OCI-LY7 (cell line): ENCODE measurements around the gene TMEM151A. TPM values are rescaled to one million over a fixed set of nuclear protein-coding genes. Genes with fewer than 3 reads are reported as not detected.

Experiments
- BruUV-seq: library from RNA; stranded (reverse); fragments of 400-500 nt; replicated peaks from 2 replicates; lab custom pipeline; 2021; lab: Mats Ljungman, UMichigan
- CTCF ChIA-PET: fragments of 300-600 bp; sonication (Branson Sonifier 250); formaldehyde crosslinking; loops from one replicate; lab custom pipeline; 2022; ENCODE audit warnings: antibody characterized with exemption; ENCODE audit not compliant: unreplicated experiment; lab: Charles Lee
- POLR2A ChIA-PET: fragments of 300-600 bp; sonication (Branson Sonifier 250); formaldehyde crosslinking; loops from one replicate; lab custom pipeline; 2022; ENCODE audit warnings: antibody characterized with exemption; lab: Charles Lee
- DNase-seq: peaks from one replicate; pipeline ENCODE4 v3.0.0-alpha.2; 2015; ENCODE audit warnings: low spot score
- H2AFZ ChIP-seq: fragments of 200-600 bp; sonication (generic), shearing (Covaris generic); 2 replicates; pipeline ENCODE4 v1.6.1; 2014; ENCODE audit warnings: mild to moderate bottlenecking, antibody characterized with exemption, low read length, moderate library complexity
- H3K27ac ChIP-seq: fragments of 200-600 bp; sonication (generic); 2 replicates; pipeline ENCODE4 v1.5.1; 2014; ENCODE audit warnings: mixed run types, low read depth, mild to moderate bottlenecking, moderate library complexity, low read length, inconsistent platforms; ENCODE audit not compliant: poor library complexity, severe bottlenecking
- H3K36me3 ChIP-seq: fragments of 200-600 bp; sonication (generic); 2 replicates; pipeline ENCODE4 v1.6.1; 2014; ENCODE audit warnings: mild to moderate bottlenecking, antibody characterized with exemption, low read length, moderate library complexity, mixed read lengths; ENCODE audit not compliant: insufficient read depth
- H3K4me1 ChIP-seq: fragments of 200-600 bp; sonication (generic); 2 replicates; pipeline ENCODE4 v1.5.1; 2014; ENCODE audit warnings: mild to moderate bottlenecking, low read length; ENCODE audit not compliant: insufficient read depth, poor library complexity, severe bottlenecking
- H3K4me2 ChIP-seq: fragments of 200-600 bp; sonication (generic); 2 replicates; pipeline ENCODE4 v1.6.1; 2014; ENCODE audit warnings: mild to moderate bottlenecking, low read length
- H3K4me3 ChIP-seq: fragments of 200-600 bp; sonication (generic); 2 replicates; pipeline ENCODE4 v1.5.1; 2014; ENCODE audit warnings: mild to moderate bottlenecking, low read depth, low read length; ENCODE audit not compliant: poor library complexity, severe bottlenecking
- H3K79me2 ChIP-seq: fragments of 200-600 bp; sonication (generic); 2 replicates; pipeline ENCODE4 v1.6.1; 2016; ENCODE audit warnings: low read depth, mild to moderate bottlenecking, low read length, moderate library complexity, mixed read lengths; ENCODE audit not compliant: insufficient read depth
- H3K9me2 ChIP-seq: fragments of 200-600 bp; sonication (generic); 2 replicates; pipeline ENCODE4 v1.6.1; 2016; ENCODE audit warnings: mild to moderate bottlenecking, low read length, mixed read lengths; ENCODE audit not compliant: insufficient read depth
- H3K9me3 ChIP-seq: fragments of 200-600 bp; sonication (generic); 2 replicates; pipeline ENCODE4 v1.6.1; 2014; ENCODE audit warnings: mild to moderate bottlenecking, mixed run types, low read length, mixed read lengths
- H4K20me1 ChIP-seq: fragments of 200-600 bp; sonication (generic); 2 replicates; pipeline ENCODE4 v1.6.1; 2014; ENCODE audit warnings: mild to moderate bottlenecking, antibody characterized with exemption, low read length, moderate library complexity, mixed read lengths; ENCODE audit not compliant: insufficient read depth
- EZH2phosphoT487 ChIP-seq: fragments of 200-600 bp; sonication (generic); IDR thresholded peaks from 2 replicates; pipeline ENCODE4 v1.6.1; 2018; ENCODE audit warnings: low read depth, borderline replicate concordance, mild to moderate bottlenecking, mixed run types, antibody characterized with exemption, low read length, moderate library complexity, mixed read lengths
- intact Hi-C: fragments of 100-400 bp; cut with micrococcal nuclease; formaldehyde crosslinking; loops from one replicate; pipeline ENCODE4 v1.10.0; 2022; ENCODE audit not compliant: unreplicated experiment
- total RNA-seq, 2 experiments: library from RNA; depleted of rRNA in 1 of 2; stranded (reverse); fragments of >200 nt in 1 of 2; shearing (Covaris generic) in 1 of 2; gene quantifications; 2 replicates each; pipeline ENCODE4 v1.2.3, GENCODE V29; 2014 to 2022
- TF ChIP-seq, protein P1 (sequence below): fragments of 200-600 bp; sonication (generic); conservative IDR thresholded peaks from 2 replicates; pipeline ENCODE4 v1.5.1; 2014; ENCODE audit warnings: mild to moderate bottlenecking, antibody characterized with exemption, low read length, moderate library complexity, mixed read lengths

TMEM151A gene
- total RNA-seq, 2 experiments from 2014 or later = not detected

DNA sequence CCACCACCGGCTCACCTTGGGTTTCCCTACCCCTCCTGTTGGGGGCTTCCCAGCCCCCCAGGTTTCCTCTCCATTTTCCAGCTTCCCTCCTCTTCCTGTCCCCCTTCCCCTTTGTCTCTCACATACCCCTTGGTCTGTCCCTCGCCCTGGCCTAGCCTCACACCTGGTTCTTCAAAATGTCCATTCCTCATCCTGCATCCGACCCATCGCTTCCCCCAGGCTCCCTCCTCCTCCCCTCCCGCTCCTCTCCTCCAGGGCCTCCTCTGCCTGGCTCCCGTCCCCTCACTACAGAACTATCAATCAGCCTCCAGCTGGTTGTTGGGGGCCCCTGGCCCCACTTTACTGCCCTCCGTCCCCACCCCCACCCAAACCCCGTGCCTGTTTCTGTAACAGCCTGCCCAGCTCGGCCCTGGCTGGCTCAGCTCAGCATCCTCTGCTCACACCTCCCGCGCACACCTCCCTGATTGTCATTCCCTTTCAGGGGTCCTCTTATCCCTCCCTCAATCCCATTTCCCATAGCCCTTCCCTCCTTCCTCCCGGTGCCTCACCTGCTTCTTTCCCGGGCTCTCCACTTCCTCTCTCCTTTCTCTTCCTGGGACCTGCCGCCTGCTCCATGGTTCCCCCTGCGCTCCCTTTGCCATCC is 12.5 kb upstream of the TMEM151A start:
- no TSS peak for BruUV-seq
- Histone ChIP-seq H3K79me2 (no peaks in the 10 kb centered on the region), H3K9me3 (no peaks in the 10 kb centered on the region), H3K27ac (no peak overlapping the region), H3K9me2 (no peaks in the 10 kb centered on the region), H4K20me1 (no peaks in the 10 kb centered on the region), H2AFZ (no peak overlapping the region), H3K36me3 (peaks cover 21% of the 10 kb centered on the region; the same call in 1 of the 2 replicates), H3K4me1 (peaks cover 32% of the 10 kb centered on the region), H3K4me3 (no peak overlapping the region), H3K4me2 (no peak overlapping the region)
- ChIA-PET CTCF (interaction anchor here (0.6 kb wide), 1 partner anchor 69 kb away, joined by 4 read pairs; no protein-coding TSS in a partner anchor), POLR2A (interaction anchor here (0.6 kb wide), 1 partner anchor 38 kb away, joined by 3 read pairs; no protein-coding TSS in a partner anchor)
- no peak for DNase-seq
- TF ChIP-seq, protein P1, sequence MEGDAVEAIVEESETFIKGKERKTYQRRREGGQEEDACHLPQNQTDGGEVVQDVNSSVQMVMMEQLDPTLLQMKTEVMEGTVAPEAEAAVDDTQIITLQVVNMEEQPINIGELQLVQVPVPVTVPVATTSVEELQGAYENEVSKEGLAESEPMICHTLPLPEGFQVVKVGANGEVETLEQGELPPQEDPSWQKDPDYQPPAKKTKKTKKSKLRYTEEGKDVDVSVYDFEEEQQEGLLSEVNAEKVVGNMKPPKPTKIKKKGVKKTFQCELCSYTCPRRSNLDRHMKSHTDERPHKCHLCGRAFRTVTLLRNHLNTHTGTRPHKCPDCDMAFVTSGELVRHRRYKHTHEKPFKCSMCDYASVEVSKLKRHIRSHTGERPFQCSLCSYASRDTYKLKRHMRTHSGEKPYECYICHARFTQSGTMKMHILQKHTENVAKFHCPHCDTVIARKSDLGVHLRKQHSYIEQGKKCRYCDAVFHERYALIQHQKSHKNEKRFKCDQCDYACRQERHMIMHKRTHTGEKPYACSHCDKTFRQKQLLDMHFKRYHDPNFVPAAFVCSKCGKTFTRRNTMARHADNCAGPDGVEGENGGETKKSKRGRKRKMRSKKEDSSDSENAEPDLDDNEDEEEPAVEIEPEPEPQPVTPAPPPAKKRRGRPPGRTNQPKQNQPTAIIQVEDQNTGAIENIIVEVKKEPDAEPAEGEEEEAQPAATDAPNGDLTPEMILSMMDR = no peak
- TF ChIP-seq EZH2phosphoT487 = no peak
- intact Hi-C loops = no loop called here

DNA sequence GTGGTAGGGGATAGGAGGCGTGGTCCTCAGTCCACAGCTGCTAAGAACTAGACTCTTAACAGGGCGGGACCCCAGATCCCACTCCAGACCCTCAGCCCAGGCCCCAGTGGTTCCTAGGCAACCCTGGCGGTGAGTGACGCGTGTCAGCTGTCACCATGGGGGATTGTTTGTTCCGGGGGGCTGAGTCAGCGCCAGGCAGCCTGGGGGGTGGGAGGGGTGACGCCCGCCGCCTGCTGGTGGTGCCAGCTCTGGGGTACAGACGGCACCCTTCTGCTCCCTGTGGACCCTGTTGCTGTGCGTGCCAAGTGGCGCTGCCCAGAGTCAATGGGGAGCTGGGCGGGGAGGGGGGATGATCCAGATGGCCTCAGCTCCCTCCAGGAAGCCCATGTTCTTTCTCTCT is 11.3 kb upstream of the TMEM151A start:
- Histone ChIP-seq H3K4me1 (peaks cover 43% of the 10 kb centered on the region), H3K9me3 (no peaks in the 10 kb centered on the region), H3K79me2 (no peaks in the 10 kb centered on the region), H4K20me1 (no peaks in the 10 kb centered on the region), H3K36me3 (peaks cover 24% of the 10 kb centered on the region; the same call in 1 of the 2 replicates), H3K27ac (no peak overlapping the region), H2AFZ (no peak overlapping the region), H3K4me2 (no peak overlapping the region), H3K9me2 (no peaks in the 10 kb centered on the region), H3K4me3 (no peak overlapping the region)
- POLR2A ChIA-PET = interaction anchor here (0.8 kb wide), 1 partner anchor 32 kb away, joined by 3 read pairs; no protein-coding TSS in a partner anchor
- CTCF ChIA-PET = no interaction called here
- no peak for DNase-seq
- TF ChIP-seq, protein P1 = no peak
- TF ChIP-seq EZH2phosphoT487 = no peak
- BruUV-seq = no TSS peak
- intact Hi-C loops = no loop called here

DNA sequence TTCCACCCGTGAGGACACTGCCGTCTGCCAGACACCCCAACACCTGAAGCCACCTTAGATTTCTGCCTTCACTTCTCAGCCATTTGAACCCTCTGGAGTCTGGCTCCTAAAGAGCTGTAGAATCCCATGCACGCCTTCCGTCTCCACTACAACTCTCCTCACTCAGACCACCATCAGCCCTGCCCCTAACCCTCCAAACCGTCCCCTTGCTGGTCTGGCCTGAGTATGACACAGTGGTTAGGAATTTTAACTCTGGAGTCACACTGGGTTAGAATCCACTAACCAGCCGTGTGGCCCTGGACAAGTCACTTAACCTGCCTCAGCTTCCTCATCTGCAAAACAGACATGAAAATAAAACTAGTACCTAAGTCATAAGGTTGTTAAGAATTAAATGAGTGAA is 10.7 kb upstream of the TMEM151A start:
- no peaks in the 10 kb centered on the region for H4K20me1 ChIP-seq
- BruUV-seq = no TSS peak
- CTCF ChIA-PET = no interaction called here
- TF ChIP-seq, protein P1 = no peak
- no peak for TF ChIP-seq EZH2phosphoT487
- POLR2A ChIA-PET = no interaction called here
- no peaks in the 10 kb centered on the region for H3K79me2 ChIP-seq
- H3K4me3 ChIP-seq = no peak overlapping the region
- peaks cover 43% of the 10 kb centered on the region for H3K4me1 ChIP-seq
- peaks cover 20% of the 10 kb centered on the region; the same call in 1 of the 2 replicates for H3K36me3 ChIP-seq
- intact Hi-C loops = no loop called here
- no peak for DNase-seq
- H3K9me2 ChIP-seq = no peaks in the 10 kb centered on the region
- H3K9me3 ChIP-seq = no peaks in the 10 kb centered on the region
- no peak overlapping the region for H3K4me2 ChIP-seq
- no peak overlapping the region for H3K27ac ChIP-seq
- no peak overlapping the region for H2AFZ ChIP-seq
